Liver (tissue), 9 donors: Measurements from ENCODE around the gene KCNA2. TPM values are rescaled to one million over a fixed set of nuclear protein-coding genes. Genes with fewer than 3 reads are reported as not detected.

Experiments used
- DNase-seq: peaks from one replicate; pipeline ENCODE4 v3.0.0-alpha.2; 2017; ENCODE audit warnings: low spot score
- H3K27ac ChIP-seq, 2 donors: one replicate each; pipeline ENCODE4 v1.7.0; 2013; ENCODE audit warnings: inconsistent platforms in 2 of 2, low read length in 2 of 2, control low read depth in 1 of 2, low read depth in 1 of 2, mild to moderate bottlenecking in 1 of 2
- H3K27me3 ChIP-seq, 4 donors: one replicate each; pipeline versions ENCODE4 v1.6.1 to v1.7.0; 2013; ENCODE audit warnings: low read length in 3 of 4, inconsistent platforms in 1 of 4, mild to moderate bottlenecking in 1 of 4, moderate library complexity in 1 of 4; ENCODE audit not compliant: control insufficient read depth in 4 of 4, insufficient read depth in 4 of 4
- H3K36me3 ChIP-seq, 4 donors: one replicate each; pipeline versions ENCODE4 v1.6.1 to v1.7.0; 2013; ENCODE audit warnings: low read length in 3 of 4, mild to moderate bottlenecking in 3 of 4, low read depth in 1 of 4, moderate library complexity in 1 of 4; ENCODE audit not compliant: control insufficient read depth in 4 of 4, insufficient read depth in 3 of 4
- H3K4me1 ChIP-seq, 4 donors: one replicate each; pipeline versions ENCODE4 v1.6.1 to v1.7.0; 2013; ENCODE audit warnings: low read length in 3 of 4, mild to moderate bottlenecking in 3 of 4, moderate library complexity in 1 of 4; ENCODE audit not compliant: control insufficient read depth in 4 of 4, insufficient read depth in 4 of 4
- H3K4me3 ChIP-seq, 3 donors: one replicate each; pipeline versions ENCODE4 v1.6.1 to v1.7.0; 2013; ENCODE audit warnings: low read length in 3 of 3, control low read depth in 1 of 3, low read depth in 1 of 3, mild to moderate bottlenecking in 1 of 3
- H3K9ac ChIP-seq, 2 donors: one replicate each; pipeline ENCODE4 v1.7.0; 2013; ENCODE audit warnings: low read length in 2 of 2, mild to moderate bottlenecking in 2 of 2, moderate library complexity in 2 of 2, control low read depth in 1 of 2, low read depth in 1 of 2
- H3K9me3 ChIP-seq, 4 donors: one replicate each; pipeline versions ENCODE4 v1.6.1 to v1.7.0; 2013; ENCODE audit warnings: low read length in 3 of 4; ENCODE audit not compliant: control insufficient read depth in 4 of 4
- ATF3 ChIP-seq: IDR thresholded peaks from 2 replicates; pipeline ENCODE4 v1.6.1; 2016; ENCODE audit warnings: antibody characterized with exemption
- CTCF ChIP-seq: fragments of 150-350 bp; IDR thresholded peaks from 2 replicates; pipeline ENCODE4 v1.5.1; 2017; ENCODE audit warnings: improper control_type of control experiment, low read depth, low read length; ENCODE audit not compliant: missing input control
- EGR1 ChIP-seq, 2 donors: IDR thresholded peaks; 2 replicates each; pipeline ENCODE4 v1.6.1; 2016 to 2018; ENCODE audit warnings: antibody characterized with exemption in 2 of 2, low read depth in 2 of 2
- FOXA1 ChIP-seq: IDR thresholded peaks from 2 replicates; pipeline ENCODE4 v1.6.1; 2016; ENCODE audit warnings: antibody characterized with exemption
- FOXA2 ChIP-seq: IDR thresholded peaks from 2 replicates; pipeline ENCODE4 v1.6.1; 2016; ENCODE audit warnings: antibody characterized with exemption
- GABPA ChIP-seq, 2 donors: IDR thresholded peaks in 1 of 2; conservative IDR thresholded peaks in 1 of 2; 2 replicates each; pipeline ENCODE4 v1.6.1; 2016; ENCODE audit warnings: antibody characterized with exemption in 2 of 2, mild to moderate bottlenecking in 1 of 2, moderate library complexity in 1 of 2
- HNF4A ChIP-seq, 2 donors: conservative IDR thresholded peaks; 2 replicates each; pipeline ENCODE4 v1.6.1; 2016; ENCODE audit warnings: antibody characterized with exemption in 2 of 2, mild to moderate bottlenecking in 2 of 2
- HNF4G ChIP-seq: IDR thresholded peaks from 2 replicates; pipeline ENCODE4 v1.6.1; 2016; ENCODE audit warnings: antibody characterized with exemption
- JUND ChIP-seq, 2 donors: IDR thresholded peaks; 2 replicates each; pipeline ENCODE4 v1.6.1; 2016; ENCODE audit warnings: antibody characterized with exemption in 2 of 2
- MAX ChIP-seq: IDR thresholded peaks from 2 replicates; pipeline ENCODE4 v1.6.1; 2016; ENCODE audit warnings: antibody characterized with exemption
- NR2F2 ChIP-seq: IDR thresholded peaks from 2 replicates; pipeline ENCODE4 v1.6.1; 2016; ENCODE audit warnings: antibody characterized with exemption
- RAD21 ChIP-seq, 2 donors: IDR thresholded peaks; 2 replicates each; pipeline ENCODE4 v1.6.1; 2016; ENCODE audit warnings: antibody characterized with exemption in 2 of 2, mild to moderate bottlenecking in 2 of 2
- REST ChIP-seq: IDR thresholded peaks from 2 replicates; pipeline ENCODE4 v1.6.1; 2016; ENCODE audit warnings: antibody characterized with exemption, mild to moderate bottlenecking
- RXRA ChIP-seq, 2 donors: IDR thresholded peaks; 2 replicates each; pipeline ENCODE4 v1.6.1; 2017 to 2018; ENCODE audit warnings: antibody characterized with exemption in 2 of 2, mild to moderate bottlenecking in 1 of 2
- SP1 ChIP-seq: IDR thresholded peaks from 2 replicates; pipeline ENCODE4 v1.6.1; 2018; ENCODE audit warnings: antibody characterized with exemption, mild to moderate bottlenecking
- TAF1 ChIP-seq: conservative IDR thresholded peaks from 2 replicates; pipeline ENCODE4 v1.6.1; 2016; ENCODE audit warnings: antibody characterized with exemption, mild to moderate bottlenecking
- YY1 ChIP-seq: IDR thresholded peaks from 2 replicates; pipeline ENCODE4 v1.6.1; 2016; ENCODE audit warnings: antibody characterized with exemption, mild to moderate bottlenecking
- ZBTB33 ChIP-seq: IDR thresholded peaks from 2 replicates; pipeline ENCODE4 v1.6.1; 2016; ENCODE audit warnings: antibody characterized with exemption
- WGBS: extraction: QIAGEN DNeasy Blood & Tissue Kit; methylation state at CpG from one replicate; pipeline ENCODE4 v1.1.7; 2013; 5-methylcytosine and 5-hydroxymethylcytosine counted together
- polyA plus RNA-seq, 2 donors: library from polyadenylated mRNA; stranded (reverse) in 1 of 2; unstranded in 1 of 2; fragments of 200-250 nt in 1 of 2; fragments of >200 nt in 1 of 2; fragmentation: Nextera tagmentation in 1 of 2; extraction: Ambion mirVana in 1 of 2; gene quantifications; one replicate each; pipeline versions ENCODE4 v1.2.1 to v1.2.3, GENCODE V29; 2013 to 2015
- total RNA-seq, 2 donors: library from RNA; depleted of rRNA; stranded (reverse); fragments of >200 nt; gene quantifications; one replicate each; pipeline ENCODE4 v1.2.3, GENCODE V29; 2014
- donor health status: healthy.
- donor health status: healthy.
- donor health status: healthy.
- donor health status: healthy.
- donor health status: healthy.

Gene KCNA2
- total and polyA plus RNA-seq, 4 donors = 0.02 to 0.08 TPM; not detected in 2

- no peak overlapping the region for H3K27ac ChIP-seq
- TF ChIP-seq TAF1 = no peak
- no peak for TF ChIP-seq FOXA2
- no peak for TF ChIP-seq JUND (IDR thresholded peaks at IDR 0.05)
- TF ChIP-seq RXRA (IDR thresholded peaks at IDR 0.05) = no peak
- TF ChIP-seq REST = no peak
- TF ChIP-seq GABPA (IDR thresholded peaks at IDR 0.05 in 1 of 2, conservative IDR thresholded peaks at IDR 0.05 in 1 of 2) = no peak
- no peak for TF ChIP-seq RAD21 (IDR thresholded peaks at IDR 0.05)
- no peak for TF ChIP-seq ZBTB33
- TF ChIP-seq ATF3 = no peak
- TF ChIP-seq CTCF = no peak
- TF ChIP-seq MAX = no peak
- TF ChIP-seq YY1 = no peak
- no peak for TF ChIP-seq EGR1 (IDR thresholded peaks at IDR 0.05; ENCODE audit: low read depth in 2 of 2)
- no peak for TF ChIP-seq HNF4A (conservative IDR thresholded peaks at IDR 0.05)
- TF ChIP-seq FOXA1 = no peak
- TF ChIP-seq SP1 = no peak
- peaks cover 5 to 14% (median 12%) of the 10 kb centered on the region in 4 donors for H3K4me1 ChIP-seq
- 81% methylated on average over 4 of the region's 4 CpGs for WGBS
- H3K27me3 ChIP-seq = peaks cover 0 to 8% (median 3%) of the 10 kb centered on the region in 4 donors
- H3K36me3 ChIP-seq = no peaks in the 10 kb centered on the region
- DNase-seq = no peak
- H3K9ac ChIP-seq = no peak overlapping the region
- H3K9me3 ChIP-seq = no peaks in the 10 kb centered on the region
- H3K4me3 ChIP-seq = no peak overlapping the region
Measured at GRCh38 chr1:110602466-110602865, 3.7 kb downstream of the KCNA2 start.

- no peak overlapping the region for H3K27ac ChIP-seq
- no peak for TF ChIP-seq FOXA2
- TF ChIP-seq RAD21 (IDR thresholded peaks at IDR 0.05) = no peak
- no peak for TF ChIP-seq NR2F2
- no peak for TF ChIP-seq EGR1 (IDR thresholded peaks at IDR 0.05; ENCODE audit: low read depth in 2 of 2)
- TF ChIP-seq GABPA (IDR thresholded peaks at IDR 0.05 in 1 of 2, conservative IDR thresholded peaks at IDR 0.05 in 1 of 2) = no peak
- no peak for TF ChIP-seq ZBTB33
- TF ChIP-seq TAF1 = no peak
- TF ChIP-seq SP1 = no peak
- TF ChIP-seq FOXA1 = no peak
- TF ChIP-seq HNF4G = no peak
- H3K9me3 ChIP-seq = no peaks in the 10 kb centered on the region
- peaks cover 0 to 8% (median 5%) of the 10 kb centered on the region in 4 donors for H3K27me3 ChIP-seq
- H3K4me1 ChIP-seq = peaks cover 1 to 7% (median 3%) of the 10 kb centered on the region in 4 donors
- no peak for DNase-seq
- H3K36me3 ChIP-seq = no peaks in the 10 kb centered on the region
- WGBS = 65% methylated on average over 5 of the region's 5 CpGs
- no peak overlapping the region for H3K9ac ChIP-seq
- no peak overlapping the region for H3K4me3 ChIP-seq
Measured at GRCh38 chr1:110601332-110601731, 4.8 kb downstream of the KCNA2 start.
